NCI-H2081 (cell line): ENCODE measurements around the gene IRF2.

Experiments used
- DNase-seq, 2 experiments: peaks; one replicate each; lab custom pipeline; 2025; lab: John Stamatoyannopoulos, UW

IRF2 gene

DNA sequence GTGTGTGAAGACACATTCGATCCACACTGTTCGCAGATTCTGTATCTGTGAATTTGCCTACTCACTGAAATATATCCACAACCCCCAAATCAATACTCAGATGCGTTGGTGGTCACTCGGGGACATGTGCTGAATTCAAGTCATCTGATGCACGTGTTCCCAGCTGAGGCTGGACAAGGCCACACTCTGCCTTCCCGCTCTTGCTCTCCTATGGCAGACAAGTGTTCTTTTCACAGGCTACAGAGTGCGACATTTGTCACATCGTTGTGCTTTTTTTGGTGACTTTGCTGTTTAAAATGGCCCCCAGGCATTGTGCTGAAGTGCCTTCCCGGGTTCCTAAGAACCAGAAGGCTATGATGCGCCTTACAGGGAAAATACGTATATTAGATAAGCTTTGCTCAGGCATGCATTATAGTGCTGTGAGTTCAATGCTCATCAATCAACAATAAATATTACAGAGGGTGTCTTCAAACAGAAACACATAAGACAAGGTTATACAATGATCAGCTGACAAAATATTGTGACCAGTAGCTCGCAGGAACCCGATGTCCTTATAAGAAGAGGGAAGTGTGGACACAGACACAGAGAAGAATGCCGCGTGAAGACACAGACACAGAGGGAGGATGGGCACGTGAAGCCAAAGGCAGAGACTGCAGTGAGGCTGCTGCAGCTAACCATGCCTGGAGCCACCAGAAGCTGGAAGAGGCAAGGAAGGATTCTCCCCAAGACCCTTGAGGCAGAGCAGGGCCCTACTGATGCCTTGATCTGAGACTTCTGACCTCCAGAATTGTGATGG lies 42.0 kb downstream of the IRF2 start:
- no peak for DNase-seq

DNA sequence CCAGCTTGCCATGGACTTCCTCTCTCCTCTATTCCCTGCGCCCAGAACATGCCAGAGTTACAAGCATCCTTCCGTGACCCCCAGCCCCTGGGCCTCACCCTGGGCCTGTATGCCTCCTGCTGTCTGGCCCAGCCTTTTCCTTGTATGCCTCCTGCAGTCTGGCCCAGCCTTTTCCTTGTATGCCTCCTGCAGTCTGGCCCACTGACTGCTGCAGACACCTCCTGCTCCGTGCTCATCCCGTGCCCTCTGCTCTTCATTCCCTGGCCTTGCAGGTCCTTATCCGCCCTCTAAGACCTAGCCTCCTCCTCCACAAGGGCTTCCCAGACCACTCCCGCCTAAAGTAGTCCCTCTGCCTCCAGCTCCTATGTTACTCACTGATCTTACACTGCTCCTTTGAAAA lies 44.2 kb downstream of the IRF2 start:
- DNase-seq = no peak

DNA sequence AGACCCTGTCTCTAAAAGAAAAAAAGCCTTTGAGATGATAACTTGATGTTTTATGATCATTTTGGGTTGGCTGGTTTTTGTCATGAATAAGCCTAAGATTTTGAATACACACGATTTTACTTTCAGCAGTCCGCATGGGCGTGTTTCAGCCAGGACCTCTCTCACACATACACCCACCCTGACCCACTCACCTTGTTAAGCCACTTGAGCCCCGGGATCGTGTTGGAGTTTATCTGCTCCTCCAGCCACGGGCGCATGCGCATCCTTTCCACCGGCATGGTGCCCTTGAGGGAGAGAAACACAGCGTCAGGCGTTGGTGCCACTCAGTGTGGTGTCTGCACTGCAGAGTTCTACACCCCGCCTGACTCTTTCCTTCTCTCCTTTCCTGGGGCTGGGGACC lies 45.6 kb downstream of the IRF2 start:
- no peak for DNase-seq

DNA sequence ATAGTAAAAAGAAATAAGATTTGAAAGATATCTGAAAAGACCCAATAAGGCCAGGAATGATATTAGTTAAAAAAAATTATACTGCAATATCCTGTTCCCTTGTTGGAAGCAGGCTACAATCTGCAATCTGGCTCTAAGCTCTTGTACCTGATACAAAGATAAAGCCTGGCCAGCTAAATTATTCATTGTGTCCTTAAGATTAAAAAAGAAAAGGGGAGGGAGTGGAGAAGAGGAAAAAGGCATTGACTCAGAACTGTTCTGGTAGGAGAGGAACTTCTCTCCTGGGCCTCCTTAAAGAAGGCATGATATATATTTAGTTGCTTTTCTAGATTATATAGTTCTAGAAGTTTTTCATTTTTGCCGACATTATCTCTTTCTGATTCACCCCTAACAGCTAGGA lies 46.7 kb downstream of the IRF2 start:
- no peak for DNase-seq

DNA sequence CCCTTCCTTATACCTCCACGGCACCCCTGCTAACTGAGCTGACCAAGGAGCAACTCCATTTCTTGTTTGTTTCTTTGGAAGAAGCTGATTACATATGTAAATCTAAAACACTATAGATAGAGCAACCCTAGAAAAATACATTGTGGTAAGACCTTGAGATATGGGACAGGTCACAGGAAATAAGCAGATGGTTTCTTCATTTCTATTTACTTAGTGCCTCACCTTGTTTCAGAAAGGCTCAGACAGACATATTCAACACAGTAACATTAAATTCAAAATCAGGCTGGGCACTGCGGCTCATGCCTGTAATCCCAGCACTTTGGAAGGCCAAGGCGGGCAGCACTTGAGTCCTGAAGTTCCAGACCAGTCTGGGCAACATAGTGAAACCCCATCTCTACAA lies 47.3 kb downstream of the IRF2 start:
- DNase-seq = no peak

DNA sequence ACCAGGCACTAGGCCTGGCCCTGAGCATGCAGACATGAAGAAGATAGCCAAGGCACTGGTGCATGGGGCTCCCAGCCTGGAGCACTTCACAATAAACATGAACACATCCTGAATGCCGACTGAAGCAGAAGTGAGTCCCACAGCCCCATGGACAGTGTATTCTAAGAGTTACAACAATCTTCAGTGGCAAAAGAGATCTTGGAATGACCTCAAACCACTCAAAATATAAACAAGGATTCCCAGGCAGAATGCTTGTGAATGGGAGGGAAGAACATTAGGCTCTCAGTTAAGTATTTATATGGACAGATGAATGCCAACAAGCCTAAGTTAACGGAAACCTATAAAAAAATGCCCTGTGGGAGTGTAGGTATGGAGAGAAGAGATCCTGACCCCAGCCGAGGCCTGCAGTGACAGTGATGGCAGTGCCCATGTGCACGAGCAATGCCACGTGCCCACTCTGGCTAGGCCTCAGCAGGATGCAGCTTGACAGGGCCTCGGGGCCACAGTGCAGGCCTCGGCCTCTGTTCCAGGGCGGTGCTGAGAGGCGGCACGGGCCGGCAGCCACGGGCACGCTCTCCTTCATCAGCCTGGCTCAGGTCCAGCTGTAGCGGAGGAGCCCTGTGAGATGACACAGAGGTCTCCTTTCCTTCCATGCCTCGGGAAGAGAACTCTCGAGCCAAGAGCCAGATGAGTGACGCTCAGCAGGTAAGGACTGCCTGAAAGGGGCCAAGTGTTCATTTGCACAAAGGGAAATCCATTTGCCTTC lies 49.2 kb downstream of the IRF2 start:
- DNase-seq = no peak

DNA sequence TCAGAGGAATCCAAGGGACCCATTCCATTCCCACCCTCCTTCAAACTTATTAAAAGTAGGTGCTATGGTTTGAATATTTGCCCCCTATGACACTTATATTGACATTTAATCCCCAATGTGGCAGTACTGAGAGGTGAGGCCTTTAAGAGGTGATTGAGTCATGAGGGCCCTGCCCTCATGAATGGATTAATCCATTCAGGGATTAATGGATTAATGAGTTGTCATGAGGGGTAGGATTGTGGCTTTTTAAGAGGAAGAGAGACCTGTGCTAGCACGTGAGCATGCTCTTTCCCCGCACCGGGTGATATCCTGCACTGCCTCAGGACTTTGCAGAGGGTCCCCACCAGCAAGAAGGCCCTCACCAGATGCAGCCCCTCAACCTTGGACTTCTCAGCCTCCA lies 50.1 kb downstream of the IRF2 start:
- no peak for DNase-seq

DNA sequence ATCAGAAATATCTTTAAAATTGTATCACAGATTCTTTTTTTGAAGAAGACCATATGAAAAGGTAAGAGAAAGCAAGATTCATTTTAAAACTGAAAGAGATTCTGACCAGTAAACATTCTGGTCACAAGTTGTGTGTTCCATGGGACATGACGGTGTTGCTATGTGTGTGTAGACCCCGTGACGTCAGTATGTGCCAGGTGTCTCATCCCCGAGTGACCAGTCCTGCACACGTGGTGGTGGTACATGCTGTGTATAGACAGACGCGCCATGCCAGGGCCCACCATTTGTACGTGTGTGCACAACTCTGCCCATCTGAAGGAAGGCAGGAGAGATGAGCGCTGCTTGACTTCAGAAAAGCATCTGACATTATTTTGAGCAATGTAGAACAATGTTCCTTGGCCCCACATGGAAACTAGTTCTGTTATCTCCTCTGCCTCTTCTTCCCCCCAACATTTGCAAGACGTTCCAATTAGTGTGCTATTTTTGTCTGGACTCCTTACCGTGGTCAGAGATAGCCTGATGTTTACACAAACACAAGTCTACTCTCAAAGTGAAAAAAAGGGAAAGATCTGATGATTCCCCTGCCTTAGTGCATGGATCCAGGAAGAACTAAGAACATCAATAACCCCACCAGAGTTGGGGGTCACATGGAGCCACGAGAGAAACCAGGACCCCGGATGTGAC lies 51.2 kb downstream of the IRF2 start:
- DNase-seq = no peak

DNA sequence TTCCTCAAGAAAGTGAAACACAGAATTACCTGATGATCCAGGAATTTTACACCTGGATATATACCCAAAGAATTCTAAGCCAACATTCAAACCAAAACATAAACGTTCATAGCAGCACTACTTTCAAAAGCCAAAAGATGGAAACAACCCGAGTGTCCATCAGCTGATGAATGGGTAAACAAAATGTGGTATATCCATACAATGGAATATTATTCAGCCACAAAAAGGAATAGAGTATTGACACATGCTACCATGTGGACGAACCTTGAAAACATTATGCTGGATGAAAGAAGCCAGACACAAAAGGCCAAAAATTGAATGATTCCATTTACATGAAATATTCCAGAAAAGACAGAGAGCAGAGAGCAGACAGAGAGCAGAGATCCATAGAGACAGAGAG lies 52.0 kb downstream of the IRF2 start:
- no peak for DNase-seq

DNA sequence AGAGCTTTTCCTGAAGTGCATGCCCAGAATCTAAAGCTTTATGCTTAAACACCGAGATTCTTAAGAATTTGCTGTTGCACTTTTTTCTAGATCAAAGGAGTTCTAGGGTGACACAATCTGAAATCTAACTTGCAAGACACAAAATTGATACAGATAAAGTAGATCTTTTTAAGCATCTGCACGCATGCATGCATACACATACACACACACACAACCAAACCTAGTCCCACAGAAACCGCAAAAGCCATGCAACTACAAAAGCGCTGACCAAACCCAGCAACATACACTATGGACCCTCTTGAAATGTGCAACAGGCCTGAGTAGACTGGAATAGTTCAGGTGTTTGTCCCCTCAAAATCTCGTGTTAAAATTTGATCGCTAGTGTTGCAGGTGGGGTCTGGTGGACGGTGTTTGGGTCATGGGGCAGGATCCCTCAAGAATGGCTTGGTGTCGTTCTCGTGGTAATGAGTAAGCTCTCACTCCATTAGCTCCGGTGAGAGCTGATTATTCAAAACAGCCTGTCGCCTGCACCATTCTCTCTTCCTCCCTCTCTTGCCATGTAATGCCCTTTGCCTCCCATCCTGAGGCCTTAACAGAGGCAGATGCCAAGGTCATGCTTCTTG lies 52.7 kb downstream of the IRF2 start:
- no peak for DNase-seq

DNA sequence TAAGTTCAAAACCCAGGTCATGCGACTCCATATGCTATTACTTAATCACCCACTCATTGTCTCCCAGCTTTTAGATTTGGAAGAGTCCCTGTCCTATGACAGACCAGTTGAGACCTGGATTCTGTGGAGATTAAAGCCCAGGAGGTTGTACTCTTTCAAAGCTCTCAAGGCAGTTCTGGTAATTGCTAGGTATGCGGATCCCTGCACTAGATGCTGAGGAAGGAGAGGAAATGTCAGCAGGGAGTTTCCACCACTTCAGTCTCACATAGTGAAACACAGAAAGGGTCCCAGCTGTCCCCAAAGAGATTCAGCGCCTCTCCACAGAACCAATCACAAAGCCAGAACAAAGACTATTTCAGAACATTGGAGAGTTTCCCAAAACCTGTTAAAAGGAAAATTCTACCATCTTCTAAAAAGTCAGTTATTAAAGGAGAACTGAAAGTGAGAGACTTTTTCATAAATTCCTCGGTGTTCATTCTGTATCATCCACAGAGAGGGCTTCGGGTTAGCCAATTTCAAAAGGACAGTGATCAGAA lies 53.4 kb downstream of the IRF2 start:
- DNase-seq = no peak

DNA sequence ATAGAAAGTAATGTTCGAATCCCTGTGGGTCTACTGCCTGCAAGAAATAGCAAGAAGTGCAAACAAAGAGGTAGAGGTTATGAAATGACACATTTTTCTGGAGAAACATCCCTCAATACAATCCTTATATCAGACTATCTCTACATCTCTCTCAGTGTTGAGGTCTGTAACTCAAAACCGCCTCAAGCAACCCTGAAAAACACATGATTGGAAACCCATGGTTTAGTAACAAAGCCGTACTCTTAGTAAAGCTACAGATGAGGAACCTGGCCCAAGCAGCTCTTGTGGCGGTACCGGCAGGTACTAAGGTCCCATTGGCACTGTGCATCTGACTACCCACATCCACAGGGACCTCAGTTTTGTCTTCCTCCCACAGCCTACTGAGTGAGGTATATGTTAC lies 53.9 kb downstream of the IRF2 start:
- DNase-seq = no peak

DNA sequence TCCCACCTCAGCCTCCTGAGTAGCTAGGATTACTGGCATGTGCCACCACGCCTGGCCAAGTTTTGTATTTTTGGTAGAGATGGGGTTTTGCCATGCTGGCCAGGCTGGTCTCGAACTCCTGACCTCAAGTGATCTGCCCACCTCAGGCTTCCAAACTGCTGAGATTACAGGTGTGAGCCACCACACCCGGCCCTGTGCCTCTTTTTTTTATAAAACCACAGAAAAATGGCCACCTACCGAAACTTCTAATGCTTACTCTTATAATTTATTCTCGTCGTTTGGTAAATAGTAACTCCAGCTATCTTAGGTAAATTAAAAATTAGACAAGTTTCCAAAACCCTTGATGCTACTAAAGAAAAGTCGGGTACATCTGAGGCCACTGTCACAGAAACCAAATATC lies 54.4 kb downstream of the IRF2 start:
- DNase-seq = no peak

DNA sequence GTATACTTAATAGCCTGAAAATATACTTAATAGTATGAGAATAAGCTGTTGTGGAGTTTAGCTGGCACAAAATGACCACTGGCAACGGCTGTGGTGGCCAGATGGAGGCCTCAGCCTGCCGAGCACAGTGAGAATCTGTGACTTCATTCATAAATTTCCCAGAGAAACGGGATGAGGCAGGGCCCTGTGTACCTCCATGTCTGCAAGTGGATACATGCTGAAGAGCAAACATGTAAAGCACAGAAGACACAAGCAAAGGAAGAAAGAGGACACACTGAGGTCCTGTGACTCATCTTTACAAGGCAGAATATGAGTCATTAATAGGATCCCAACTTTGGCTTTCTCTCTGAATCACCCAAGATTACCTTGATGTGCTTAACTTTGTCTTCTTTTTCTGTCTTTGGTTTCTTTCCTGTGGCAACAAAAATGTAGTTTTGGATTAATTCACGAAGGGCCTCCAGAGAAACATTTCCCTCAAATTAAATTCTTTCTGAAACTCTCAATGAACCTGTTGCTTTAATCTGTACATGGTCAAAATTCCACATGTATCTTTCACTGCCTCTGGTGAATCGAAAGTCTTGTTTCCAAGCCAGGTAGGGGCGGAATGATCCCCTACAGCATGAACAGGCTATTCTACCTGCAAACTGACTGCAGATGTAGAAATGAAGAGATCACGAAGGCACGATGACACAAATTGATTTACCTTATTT lies 56.4 kb downstream of the IRF2 start:
- DNase-seq = no peak

DNA sequence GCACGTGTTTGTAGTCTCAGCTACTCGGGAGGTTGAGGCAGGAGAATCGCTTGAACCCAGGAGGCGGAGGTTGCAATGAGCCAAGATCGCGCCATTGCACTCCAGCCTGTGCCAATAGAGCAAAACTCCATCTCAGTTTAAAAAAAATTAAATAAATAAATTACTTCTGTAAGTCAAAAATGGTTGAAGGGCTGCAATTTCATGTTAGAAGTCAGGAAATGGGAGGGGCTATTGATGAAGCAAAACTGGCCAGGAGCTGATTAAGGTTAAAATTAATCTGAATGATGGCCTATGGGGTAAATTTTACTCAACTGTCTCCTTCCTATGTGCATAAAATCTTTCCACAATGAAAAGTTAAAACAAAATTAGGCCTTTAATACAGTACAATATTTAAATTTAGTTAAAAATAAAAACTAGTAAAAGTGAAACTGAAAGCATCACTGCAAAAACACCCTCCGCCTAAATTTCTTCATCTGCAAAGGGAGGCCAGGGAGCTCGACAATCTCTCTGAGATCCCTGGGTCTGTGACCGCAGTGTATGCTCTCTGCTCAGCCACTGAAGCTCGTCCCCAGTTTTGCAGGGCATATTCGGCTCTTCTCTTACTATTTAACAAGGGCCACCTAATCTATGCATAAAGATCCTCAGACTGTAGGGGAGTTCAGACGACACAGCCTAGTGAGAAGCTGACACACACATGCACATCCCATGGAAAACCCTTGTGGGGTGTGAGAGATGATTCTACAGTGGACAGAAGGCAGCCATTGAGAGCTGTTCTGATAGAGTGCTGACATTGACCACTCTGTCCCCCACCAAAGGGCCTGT lies 57.2 kb downstream of the IRF2 start:
- DNase-seq = no peak

DNA sequence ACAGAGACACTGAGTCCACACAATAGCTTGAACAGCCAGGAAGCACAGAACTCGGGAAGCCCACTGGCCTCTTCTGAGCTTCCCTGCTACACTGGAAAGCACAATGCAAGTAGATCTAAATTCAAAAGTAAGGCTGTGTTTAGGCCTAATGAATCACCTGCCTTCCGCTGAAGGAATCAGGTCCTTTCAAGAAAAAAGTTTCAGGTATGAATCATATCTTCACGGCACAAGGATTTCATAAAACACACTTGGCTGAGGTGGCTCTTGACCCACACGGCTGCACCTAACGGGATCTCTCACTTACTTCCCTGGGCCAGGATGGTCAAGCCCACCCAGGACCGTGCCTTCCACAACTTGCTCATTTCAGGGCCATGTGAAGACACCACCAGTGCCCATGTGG lies 59.3 kb downstream of the IRF2 start:
- no peak for DNase-seq

DNA sequence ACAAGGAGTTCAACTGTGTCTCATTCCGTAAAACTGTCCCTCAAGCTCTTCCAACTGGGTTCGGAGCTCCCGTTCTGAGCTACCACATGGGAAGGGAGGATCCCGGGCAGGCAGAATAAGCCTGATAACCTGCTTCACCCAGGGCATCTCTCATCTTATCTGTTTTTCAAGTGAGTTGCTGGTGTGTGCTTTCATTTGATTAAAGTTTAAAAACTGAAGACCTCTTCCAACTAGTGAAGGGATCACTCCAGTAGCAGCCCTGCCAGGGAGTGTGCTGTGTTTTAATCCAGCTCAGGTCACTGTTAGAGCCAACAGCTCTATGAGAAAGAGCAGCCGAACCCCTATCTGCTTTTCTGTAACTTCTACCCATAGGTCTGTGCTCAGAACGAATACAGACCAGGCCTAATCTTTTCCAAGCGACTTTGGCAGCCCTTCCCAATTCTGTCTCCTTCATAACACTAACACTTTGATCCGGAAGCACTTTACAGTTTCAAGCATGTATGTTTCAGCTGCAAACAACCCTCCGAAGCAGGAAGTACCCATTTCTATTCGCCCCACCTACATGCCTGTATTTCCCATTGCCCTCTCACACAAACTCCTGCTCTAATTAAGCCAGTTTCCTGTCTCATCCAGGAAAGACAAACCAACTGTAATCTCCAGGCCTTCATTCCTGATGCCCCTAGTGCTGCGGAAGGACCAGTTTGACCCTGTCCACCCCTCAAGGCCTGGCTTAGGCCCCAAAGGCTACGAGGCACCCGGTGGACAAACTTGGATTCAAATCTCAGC lies 60.9 kb downstream of the IRF2 start:
- DNase-seq = no peak

DNA sequence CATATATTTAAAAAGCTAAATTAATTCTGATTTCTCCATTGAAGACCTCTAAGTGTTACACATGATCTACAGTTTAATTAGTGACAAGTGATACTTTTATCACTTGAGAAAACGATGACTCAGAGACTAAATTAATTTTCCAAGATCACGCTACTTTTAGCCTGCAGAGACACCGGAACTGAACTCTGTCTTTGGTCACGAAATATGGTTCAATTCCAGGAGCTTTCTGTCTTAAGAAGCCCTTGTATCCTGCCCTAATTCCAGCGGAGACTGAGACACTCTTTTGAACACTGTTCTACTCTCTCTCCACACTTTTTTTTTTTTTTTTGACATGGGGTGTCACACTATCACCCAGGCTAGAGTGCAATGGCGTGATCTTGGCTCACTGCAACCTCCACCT lies 63.6 kb downstream of the IRF2 start:
- DNase-seq = no peak

DNA sequence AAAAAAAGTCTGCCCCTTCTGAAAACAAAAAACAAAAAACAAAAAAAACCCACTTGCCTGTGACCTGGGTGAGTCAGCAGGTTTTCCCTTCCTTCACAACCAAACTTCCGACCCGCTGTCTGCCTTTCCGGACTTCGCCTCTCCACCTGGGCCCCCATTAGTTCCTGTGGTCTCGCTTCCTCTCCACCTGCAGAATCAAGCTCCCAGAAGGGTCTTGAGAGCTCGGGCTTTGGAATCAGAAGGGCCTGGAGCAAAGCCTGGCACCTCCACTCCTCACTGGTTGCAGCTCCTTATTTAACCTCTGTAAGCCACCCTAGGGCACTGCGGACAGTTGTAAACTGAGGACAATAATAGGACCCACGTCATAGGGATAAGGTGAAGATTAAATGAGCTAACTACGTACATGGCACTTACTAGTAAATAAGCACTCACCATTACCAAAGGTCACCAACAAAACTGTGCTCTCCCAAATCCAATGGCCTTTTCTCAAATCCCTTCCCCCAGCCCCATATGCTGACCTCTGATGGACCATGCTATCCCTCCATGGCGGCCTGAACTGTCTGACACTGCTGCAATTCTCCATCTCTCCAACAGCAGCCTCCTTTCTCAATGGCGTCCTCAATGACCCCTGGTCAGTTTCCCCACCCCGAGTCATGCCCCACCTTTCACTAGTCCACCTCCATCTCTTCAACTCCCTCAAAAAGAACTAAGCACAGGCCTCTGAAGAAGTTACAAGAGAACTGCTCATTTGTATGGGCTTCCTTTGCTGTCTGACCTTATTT lies 64.2 kb downstream of the IRF2 start:
- no peak for DNase-seq
